CD4-positive, alpha-beta T cell treated with Interleukin-15 for 1 hour (primary cell): ENCODE results near the gene WNT9A.
A peak's percentile ranks its signal among the peaks of the same experiment; 100 is the strongest.

Experiments used
- DNase-seq: peaks from one replicate; pipeline ENCODE4 v3.0.0-alpha.2; 2020

The WNT9A gene

GRCh38 chr1:227896710-227897655, 50.7 kb downstream of the WNT9A start:
- peak; percentile 13 for DNase-seq

- DNase-seq: peak; percentile 7
Observed at GRCh38 chr1:227895828-227896685, 51.7 kb downstream of the WNT9A start.

- peak; percentile 7 for DNase-seq
Observed at GRCh38 chr1:227894831-227895451, 52.8 kb downstream of the WNT9A start.

GRCh38 chr1:227893949-227894721, 53.6 kb downstream of the WNT9A start:
- peak; percentile 7 for DNase-seq

- peak; percentile 12 for DNase-seq
Observed at GRCh38 chr1:227893300-227893948, 54.3 kb downstream of the WNT9A start.

GRCh38 chr1:227892489-227893299, 55.0 kb downstream of the WNT9A start:
- DNase-seq: peak; percentile 16

GRCh38 chr1:227891955-227892488, 55.7 kb downstream of the WNT9A start:
- peak; percentile 15 for DNase-seq

- DNase-seq: no peak
Observed at GRCh38 chr1:227891223-227891954, 56.3 kb downstream of the WNT9A start.

- DNase-seq: peak; percentile 11
Observed at GRCh38 chr1:227890451-227891222, 57.1 kb downstream of the WNT9A start.

GRCh38 chr1:227889863-227890405, 57.8 kb downstream of the WNT9A start:
- DNase-seq: no peak

GRCh38 chr1:227889047-227889862, 58.5 kb downstream of the WNT9A start:
- peak; percentile 15 for DNase-seq

GRCh38 chr1:227888404-227889046, 59.2 kb downstream of the WNT9A start:
- DNase-seq: peak; percentile 14

GRCh38 chr1:227887697-227888403, 59.9 kb downstream of the WNT9A start:
- peak; percentile 16 for DNase-seq

- DNase-seq: peak; percentile 17
Observed at GRCh38 chr1:227886993-227887696, 60.6 kb downstream of the WNT9A start.

- peak; percentile 14 for DNase-seq
Observed at GRCh38 chr1:227886503-227886961, 61.2 kb downstream of the WNT9A start.
